B cell (primary cell): ENCODE results near the gene UPF1. TPM values are rescaled to one million over a fixed set of nuclear protein-coding genes. Genes with fewer than 3 reads are reported as not detected.

Experiments
- ATAC-seq: fragments of 200-7000 bp; cut with Tn5 transposase; one replicate; pipeline ENCODE4 v1.10.0; 2021; ENCODE audit warnings: low read depth, mild to moderate bottlenecking, moderate number of reproducible peaks, moderate library complexity
- CTCF ChIA-PET: fragments of 350-600 bp; sonication (Branson Sonifier 250); formaldehyde crosslinking; loops from one replicate; lab custom pipeline; 2021; ENCODE audit warnings: antibody characterized with exemption, inconsistent platforms; lab: Charles Lee
- POLR2A ChIA-PET: fragments of 350-600 bp; sonication (Branson Sonifier 250); formaldehyde crosslinking; loops from one replicate; lab custom pipeline; 2021; ENCODE audit warnings: antibody characterized with exemption; lab: Charles Lee
- DNase-seq: peaks from one replicate; pipeline ENCODE4 v3.0.0; 2013
- H2AFZ ChIP-seq: 2 replicates; pipeline ENCODE4 v1.6.1; 2012; ENCODE audit warnings: mild to moderate bottlenecking, low read depth, low read length; ENCODE audit not compliant: insufficient read depth, poor library complexity, severe bottlenecking
- H3K27ac ChIP-seq, 2 donors: 1 replicate in 1 of 2; 2 replicates in 1 of 2; pipeline ENCODE4 v1.5.1; 2012 to 2013; ENCODE audit warnings: low read length in 2 of 2, mild to moderate bottlenecking in 2 of 2, moderate library complexity in 1 of 2
- H3K27me3 ChIP-seq, 4 experiments: fragments of 200-600 bp in 1 of 4; sonication (generic) in 1 of 4; replicated peaks in 1 of 4; 1 replicate in 2 of 4; 2 replicates in 2 of 4; pipeline versions ENCODE4 v1.6.1 to v1.7.0; 2013 to 2016; ENCODE audit warnings: low read length in 3 of 4, mild to moderate bottlenecking in 2 of 4, mixed read lengths in 1 of 4, moderate library complexity in 1 of 4; ENCODE audit not compliant: insufficient read depth in 4 of 4, control insufficient read depth in 3 of 4; ENCODE audit errors: control extremely low read depth in 1 of 4
- H3K36me3 ChIP-seq, 2 experiments: replicated peaks in 1 of 2; 1 replicate in 1 of 2; 2 replicates in 1 of 2; pipeline versions ENCODE4 v1.6.1 to v1.7.1; 2013; ENCODE audit warnings: low read length in 1 of 2; ENCODE audit not compliant: insufficient read depth in 2 of 2, control insufficient read depth in 1 of 2; ENCODE audit errors: control extremely low read depth in 1 of 2, extremely low read depth in 1 of 2
- H3K4me1 ChIP-seq, 2 donors: fragments of 200-600 bp in 1 of 2; sonication (generic) in 1 of 2; 1 replicate in 1 of 2; 2 replicates in 1 of 2; pipeline versions ENCODE4 v1.5.1 to v1.6.1; 2013 to 2017; ENCODE audit warnings: low read length in 2 of 2; ENCODE audit not compliant: control insufficient read depth in 2 of 2, insufficient read depth in 2 of 2
- H3K4me2 ChIP-seq: replicated peaks from 2 replicates; pipeline ENCODE3; 2012; ENCODE audit warnings: mild to moderate bottlenecking, low read depth, low read length; ENCODE audit not compliant: poor library complexity, severe bottlenecking
- H3K4me3 ChIP-seq, 5 experiments: fragments of 200-600 bp in 1 of 5; sonication (generic) in 1 of 5; 1 replicate in 3 of 5; 2 replicates in 2 of 5; pipeline versions ENCODE4 v1.5.1 to v1.7.0; 2011 to 2016; ENCODE audit warnings: low read length in 4 of 5, mild to moderate bottlenecking in 4 of 5, low read depth in 2 of 5, control low read depth in 1 of 5, moderate library complexity in 1 of 5; ENCODE audit not compliant: insufficient read depth in 1 of 5; ENCODE audit errors: control extremely low read depth in 1 of 5, extremely low read depth in 1 of 5
- H3K79me2 ChIP-seq: fragments of 200-600 bp; sonication (generic); one replicate; pipeline ENCODE4 v1.6.0; 2016; ENCODE audit warnings: low read length; ENCODE audit not compliant: control insufficient read depth, insufficient read depth
- H3K9ac ChIP-seq: fragments of 200-600 bp; sonication (generic); 2 replicates; pipeline ENCODE4 v1.6.1; 2017; ENCODE audit warnings: mild to moderate bottlenecking, low read length, moderate library complexity
- H3K9me3 ChIP-seq, 3 donors: one replicate each; pipeline versions ENCODE4 v1.6.1 to v1.7.1; 2013; ENCODE audit warnings: low read length in 2 of 3; ENCODE audit not compliant: control insufficient read depth in 2 of 3, insufficient read depth in 1 of 3; ENCODE audit errors: control extremely low read depth in 1 of 3
- H4K20me1 ChIP-seq: 2 replicates; pipeline ENCODE4 v1.6.0; 2012; ENCODE audit warnings: mild to moderate bottlenecking, low read length; ENCODE audit not compliant: insufficient read depth, control insufficient read depth, poor library complexity, severe bottlenecking
- H3K27ac Mint-ChIP-seq: one replicate; pipeline ENCODE4 v1.8.0; 2021; ENCODE audit warnings: mixed read lengths
- H3K27me3 Mint-ChIP-seq: one replicate; pipeline ENCODE4 v1.8.0; 2021; ENCODE audit warnings: mixed read lengths
- H3K4me1 Mint-ChIP-seq: one replicate; pipeline ENCODE4 v1.8.0; 2021; ENCODE audit warnings: mixed read lengths
- H3K4me3 Mint-ChIP-seq: one replicate; pipeline ENCODE4 v1.8.0; 2021; ENCODE audit warnings: mixed read lengths
- H3K9me3 Mint-ChIP-seq: one replicate; pipeline ENCODE4 v1.8.0; 2022; ENCODE audit warnings: mixed read lengths; ENCODE audit not compliant: insufficient read depth
- EZH2 ChIP-seq: IDR thresholded peaks from 2 replicates; pipeline ENCODE4 v1.6.1; 2012; ENCODE audit warnings: borderline replicate concordance, low read depth, mild to moderate bottlenecking, moderate library complexity, low read length; ENCODE audit not compliant: insufficient read depth, poor library complexity, severe bottlenecking
- WGBS: methylation state at CpG from one replicate; pipeline ENCODE4 v1.1.5; 2013; ENCODE audit warnings: missing lambda C conversion rate; ENCODE audit not compliant: insufficient coverage; 5-methylcytosine and 5-hydroxymethylcytosine counted together
- intact Hi-C: fragments of 100-400 bp; cut with micrococcal nuclease; formaldehyde crosslinking; loops from one replicate; pipeline ENCODE4 v1.10.0; 2022
- polyA plus RNA-seq: library from polyadenylated mRNA; depleted of rRNA; stranded (reverse); fragments of >200 nt; gene quantifications from 2 replicates; pipeline ENCODE4 v1.2.3, GENCODE V29; 2012
- total RNA-seq, 2 donors: library from RNA; stranded (reverse); fragments of 120-200 nt in 1 of 2; gene quantifications; 1 replicate in 1 of 2; 2 replicates in 1 of 2; pipeline versions ENCODE4 v1.2.3 to v1.2.4, GENCODE V29; 2013 to 2022
- TF ChIP-seq, protein P1 (sequence below): fragments of 200-600 bp; IDR thresholded peaks from one replicate; pipeline ENCODE4 v1.8.0; 2022; ENCODE audit warnings: antibody characterized with exemption, mild to moderate bottlenecking

Gene UPF1
- total and polyA plus RNA-seq, 2 donors (not counting 1 experiment from before 2014, with no cell fraction given): 51.9 to 98.6 TPM

DNA sequence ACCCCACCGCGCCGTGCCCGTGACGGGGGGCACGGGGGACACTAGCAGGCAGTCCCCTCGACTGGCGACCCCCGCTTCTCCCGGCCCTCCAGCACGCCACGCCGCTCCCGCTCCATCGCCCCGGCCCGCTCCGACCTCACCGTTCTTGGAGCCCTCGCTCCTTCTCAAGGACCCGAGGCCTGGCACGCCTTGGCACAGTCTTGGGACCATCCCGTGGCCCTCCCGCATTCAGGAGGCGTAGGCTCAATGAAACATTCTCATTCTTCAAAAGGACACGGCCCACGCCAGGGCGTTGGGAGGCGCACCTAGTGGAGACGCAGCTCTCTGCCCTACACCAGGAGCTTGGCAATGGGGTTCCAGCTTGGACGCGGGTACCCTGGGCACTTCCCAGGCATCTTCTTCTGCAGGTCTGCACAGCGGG, 64.7 kb downstream of the UPF1 start:
- POLR2A ChIA-PET: no interaction called here
- ATAC-seq: no peak
- Histone ChIP-seq H3K36me3 (peaks cover 1 to 24% of the 10 kb centered on the region in 2 experiments), H3K27ac (no peak overlapping the region), H3K27me3 (peaks cover 0 to 25% (median 11%) of the 10 kb centered on the region in 4 experiments), H3K4me2 (peak overlapping the region; percentile 38), H3K79me2 (no peaks in the 10 kb centered on the region), H3K4me1 (peaks cover 13 to 17% of the 10 kb centered on the region in 2 donors), H3K9ac (no peak overlapping the region), H3K4me3 (no peak overlapping the region), H4K20me1 (peaks cover 21% of the 10 kb centered on the region), H2AFZ (no peak overlapping the region), H3K9me3 (no peaks in the 10 kb centered on the region)
- no peaks in the 10 kb centered on the region for H3K9me3 Mint-ChIP-seq
- CTCF ChIA-PET: no interaction called here
- H3K27me3 Mint-ChIP-seq: peaks cover 25% of the 10 kb centered on the region
- intact Hi-C loops: no loop called here
- peak; percentile 27 for DNase-seq
- H3K27ac Mint-ChIP-seq: no peak overlapping the region
- peak overlapping the region; percentile 87 for H3K4me3 Mint-ChIP-seq
- H3K4me1 Mint-ChIP-seq: peaks cover 11% of the 10 kb centered on the region
- TF ChIP-seq EZH2: no peak
- TF ChIP-seq, protein P1, sequence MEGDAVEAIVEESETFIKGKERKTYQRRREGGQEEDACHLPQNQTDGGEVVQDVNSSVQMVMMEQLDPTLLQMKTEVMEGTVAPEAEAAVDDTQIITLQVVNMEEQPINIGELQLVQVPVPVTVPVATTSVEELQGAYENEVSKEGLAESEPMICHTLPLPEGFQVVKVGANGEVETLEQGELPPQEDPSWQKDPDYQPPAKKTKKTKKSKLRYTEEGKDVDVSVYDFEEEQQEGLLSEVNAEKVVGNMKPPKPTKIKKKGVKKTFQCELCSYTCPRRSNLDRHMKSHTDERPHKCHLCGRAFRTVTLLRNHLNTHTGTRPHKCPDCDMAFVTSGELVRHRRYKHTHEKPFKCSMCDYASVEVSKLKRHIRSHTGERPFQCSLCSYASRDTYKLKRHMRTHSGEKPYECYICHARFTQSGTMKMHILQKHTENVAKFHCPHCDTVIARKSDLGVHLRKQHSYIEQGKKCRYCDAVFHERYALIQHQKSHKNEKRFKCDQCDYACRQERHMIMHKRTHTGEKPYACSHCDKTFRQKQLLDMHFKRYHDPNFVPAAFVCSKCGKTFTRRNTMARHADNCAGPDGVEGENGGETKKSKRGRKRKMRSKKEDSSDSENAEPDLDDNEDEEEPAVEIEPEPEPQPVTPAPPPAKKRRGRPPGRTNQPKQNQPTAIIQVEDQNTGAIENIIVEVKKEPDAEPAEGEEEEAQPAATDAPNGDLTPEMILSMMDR: no peak
- WGBS: 23% methylated on average over 33 of the region's 33 CpGs

DNA sequence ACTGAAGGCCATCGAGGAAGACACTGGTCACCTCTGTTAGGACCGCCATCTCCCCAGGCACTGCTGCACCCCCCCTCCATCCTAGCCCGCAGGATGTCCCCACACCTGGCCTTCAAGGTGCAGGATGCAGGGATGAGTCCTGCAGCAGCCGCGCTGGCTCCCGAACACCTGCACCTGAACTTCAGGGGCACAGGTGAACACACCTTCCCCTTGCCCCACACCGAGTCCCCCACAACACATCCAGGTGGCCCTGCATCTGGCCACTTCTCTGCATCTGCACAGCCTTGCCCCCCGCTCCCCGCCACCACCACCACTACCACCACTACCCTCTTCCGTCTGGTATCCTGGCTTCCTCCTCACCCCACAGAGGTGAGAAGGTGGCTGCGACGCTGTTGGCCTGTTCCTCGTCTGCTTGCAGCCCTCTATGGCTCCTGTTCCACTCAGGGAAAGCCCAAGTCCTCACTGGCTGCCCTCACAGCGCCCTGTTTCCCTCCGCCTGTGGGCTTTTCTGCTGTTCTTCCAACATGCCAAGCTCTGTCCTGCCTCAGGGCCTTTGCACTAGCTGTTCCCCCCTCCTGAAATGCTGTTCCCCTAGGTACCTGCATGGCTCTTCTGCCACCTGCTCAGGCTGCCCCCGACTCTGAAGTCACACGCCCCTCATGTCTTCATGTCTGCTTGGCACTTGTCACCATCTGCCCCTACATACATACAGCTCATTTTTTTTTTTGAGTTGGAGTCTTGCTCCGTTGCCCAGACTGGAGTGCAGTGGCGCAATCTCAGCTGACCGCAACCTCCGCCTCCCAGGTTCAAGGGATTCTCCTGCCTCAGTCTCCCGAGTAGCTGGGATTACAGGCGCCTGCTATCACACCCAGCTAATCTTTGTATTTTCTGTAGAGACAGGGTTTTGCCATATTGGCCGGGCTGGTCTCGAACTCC, 65.6 kb downstream of the UPF1 start:
- Histone ChIP-seq H3K9ac (no peak overlapping the region), H4K20me1 (peaks cover 21% of the 10 kb centered on the region), H2AFZ (no peak overlapping the region), H3K4me2 (no peak overlapping the region), H3K27me3 (peaks cover 0 to 25% (median 11%) of the 10 kb centered on the region in 4 experiments), H3K36me3 (peaks cover 1 to 26% of the 10 kb centered on the region in 2 experiments), H3K79me2 (no peaks in the 10 kb centered on the region), H3K9me3 (no peaks in the 10 kb centered on the region), H3K4me1 (peaks cover 13 to 17% of the 10 kb centered on the region in 2 donors), H3K27ac (no peak overlapping the region), H3K4me3 (no peak overlapping the region)
- no peak for ATAC-seq
- intact Hi-C loops: no loop called here
- H3K27me3 Mint-ChIP-seq: peaks cover 25% of the 10 kb centered on the region
- H3K27ac Mint-ChIP-seq: no peak overlapping the region
- TF ChIP-seq, protein P1: no peak
- no peak for TF ChIP-seq EZH2
- H3K9me3 Mint-ChIP-seq: no peaks in the 10 kb centered on the region
- DNase-seq: peak; percentile 24
- CTCF ChIA-PET: no interaction called here
- peak overlapping the region; percentile 87 for H3K4me3 Mint-ChIP-seq
- H3K4me1 Mint-ChIP-seq: peaks cover 11% of the 10 kb centered on the region
- 86% methylated on average over 23 of the region's 25 CpGs for WGBS
- POLR2A ChIA-PET: no interaction called here
